ENCODE measurements around the gene HMX1.

Gene HMX1

DNA sequence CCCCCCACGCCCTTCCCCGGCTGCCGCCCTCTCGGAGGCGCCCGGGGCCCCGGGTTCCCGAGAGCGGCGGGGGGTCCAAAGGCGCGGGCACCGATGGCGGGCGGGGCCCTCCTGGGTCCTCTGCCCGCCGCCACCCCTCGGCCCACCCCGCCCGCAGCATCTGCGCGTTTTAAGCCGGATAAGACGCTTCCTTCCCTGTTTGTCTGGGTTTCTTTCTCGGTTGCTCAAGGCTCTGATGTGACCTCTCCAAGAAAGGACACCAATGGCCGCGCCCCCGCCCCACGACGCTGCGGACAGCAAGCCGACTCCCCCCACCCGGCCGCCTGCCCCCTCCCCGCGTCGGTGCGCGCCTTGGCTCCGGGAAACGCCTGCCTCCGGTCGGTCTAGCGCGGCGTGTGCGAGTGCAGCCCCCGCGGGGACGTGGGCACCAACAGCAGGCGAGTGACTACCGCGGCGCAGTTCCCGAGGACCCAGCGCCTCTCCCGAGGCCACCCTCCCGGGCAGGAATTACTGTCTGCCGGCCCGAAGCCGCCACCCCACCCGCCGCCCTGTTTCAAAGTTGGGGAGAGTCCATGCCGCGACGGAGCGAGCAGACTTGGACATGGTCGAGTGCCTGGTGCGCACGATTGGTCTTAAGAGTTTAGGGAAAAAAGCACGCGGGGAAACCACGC is 21.1 kb upstream of the HMX1 start:
- DNase-seq (ENCODE audit: low spot score), result no peak

GRCh38 chr4:8891646-8892555 is 20.3 kb upstream of the HMX1 start:
- DNase-seq (ENCODE audit: low spot score), result no peak

DNA sequence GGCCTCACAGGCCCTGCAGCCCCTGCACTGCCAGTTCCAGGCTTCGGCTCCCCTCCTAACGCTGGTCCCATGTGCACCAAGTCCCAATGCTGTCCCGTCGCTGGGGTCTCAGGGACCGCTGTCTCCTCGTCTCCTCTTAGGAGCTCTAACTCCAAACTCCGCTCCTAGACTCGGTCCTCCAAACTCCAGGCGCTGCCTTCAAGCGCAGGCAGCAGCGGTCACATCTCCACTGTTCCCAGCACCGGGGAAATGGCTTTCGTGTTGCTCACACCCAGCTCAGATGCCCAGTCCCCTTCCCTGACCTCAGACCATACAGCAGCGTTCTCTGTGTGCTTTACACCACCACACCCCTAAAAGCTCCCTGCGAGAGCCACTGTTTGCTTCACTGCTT is 19.6 kb upstream of the HMX1 start:
- no peak for DNase-seq (ENCODE audit: low spot score)

DNA sequence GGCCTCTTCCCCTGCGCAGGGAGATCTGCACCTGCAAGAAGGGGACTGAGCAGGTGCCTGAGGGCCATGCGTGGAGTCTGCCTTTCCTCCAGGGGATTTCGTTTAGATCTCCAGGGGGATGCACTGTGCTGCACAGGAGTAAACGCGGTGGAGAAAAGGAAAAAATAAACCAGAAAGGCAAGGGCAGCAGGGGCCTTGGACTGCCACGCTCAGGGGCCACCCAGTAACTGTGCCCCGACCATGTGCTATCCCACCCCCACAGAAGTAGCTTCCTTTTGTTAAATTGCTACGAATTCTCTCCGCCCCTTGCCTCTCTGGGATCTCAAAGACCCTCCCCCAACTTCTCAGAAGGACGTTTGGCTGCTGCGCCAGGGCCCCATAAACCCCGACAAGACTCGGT is 17.2 kb upstream of the HMX1 start:
- DNase-seq (ENCODE audit: low spot score), result no peak

DNA sequence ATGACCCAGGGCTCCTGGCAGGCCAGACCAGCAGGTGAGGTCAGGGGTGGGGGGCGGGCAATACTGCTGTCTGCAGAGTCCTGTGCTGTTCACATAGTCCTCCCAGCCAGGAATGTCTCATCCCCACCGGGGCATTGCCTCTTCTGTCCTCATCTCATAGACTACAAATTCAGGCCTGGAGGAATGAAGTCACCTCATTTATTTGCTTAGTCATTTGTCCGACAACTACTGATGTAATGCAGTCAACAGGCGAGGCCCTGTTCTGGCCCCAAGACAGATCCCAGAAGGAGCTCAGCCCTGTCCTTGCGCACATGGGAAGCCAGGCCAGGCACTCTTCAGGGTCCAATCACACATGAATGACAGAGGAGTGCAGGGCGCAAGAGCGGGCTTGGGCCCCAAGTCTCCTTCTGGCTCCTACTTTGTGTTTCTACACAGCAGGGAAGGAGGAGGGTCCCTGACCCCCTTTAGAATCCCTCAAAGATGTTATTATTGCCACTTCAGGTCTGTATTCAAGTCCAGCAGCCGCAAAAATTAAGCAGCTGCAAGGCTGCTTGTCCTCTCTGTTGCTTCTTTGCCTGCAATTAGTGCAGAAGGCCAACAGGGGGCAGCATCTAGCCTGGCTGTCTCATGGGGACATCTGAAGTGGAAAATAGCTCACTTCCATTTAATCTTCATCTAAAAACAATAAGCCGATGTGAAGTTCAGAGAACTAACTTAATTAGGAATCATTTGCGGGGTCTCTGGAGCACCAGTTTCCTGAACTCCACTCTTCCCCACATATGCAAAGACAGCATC is 15.2 kb upstream of the HMX1 start:
- DNase-seq (ENCODE audit: low spot score), result no peak

- peak; percentile 43 for DNase-seq (ENCODE audit: low spot score)
These were observed 10.6 kb upstream of the HMX1 start for GRCh38 chr4:8882239-8882638.

DNA sequence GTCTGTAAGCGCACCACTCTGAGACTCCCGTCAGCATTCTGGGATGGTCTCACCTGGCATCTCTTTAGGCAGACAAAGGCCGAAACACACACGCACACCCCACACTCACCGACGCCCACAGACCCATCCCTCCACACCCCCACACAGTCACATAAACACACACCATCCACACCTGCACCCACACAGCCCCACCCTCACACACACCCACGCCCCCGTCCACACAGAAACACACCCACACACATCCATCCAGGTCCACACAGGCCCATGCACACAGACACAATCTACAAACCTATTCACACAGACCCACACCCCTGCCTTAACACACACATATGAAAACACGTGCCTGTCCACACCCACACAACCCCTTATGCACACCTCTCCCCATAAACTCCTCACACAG is 9.2 kb upstream of the HMX1 start:
- DNase-seq (ENCODE audit: low spot score), result no peak

DNA sequence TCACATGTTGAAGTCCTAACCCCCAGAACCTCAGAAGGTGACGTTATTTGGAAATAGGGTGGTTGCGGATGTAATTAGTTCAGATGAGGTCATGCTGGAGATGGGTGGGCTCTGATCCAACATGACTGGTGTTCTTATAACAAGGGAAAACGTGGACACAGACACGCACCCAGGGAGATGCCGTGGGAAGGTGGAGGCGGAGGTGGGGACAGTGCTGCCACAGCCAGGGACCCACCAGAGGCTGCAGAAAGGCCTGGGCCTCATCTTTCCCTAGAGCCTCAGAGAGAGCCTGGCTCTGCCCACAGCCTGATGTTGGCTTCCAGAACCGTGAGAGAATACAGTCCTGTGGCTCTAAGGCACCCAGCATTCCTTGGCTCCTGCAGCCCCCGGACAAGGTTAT is 7.9 kb upstream of the HMX1 start:
- DNase-seq (ENCODE audit: low spot score), result no peak

- DNase-seq (ENCODE audit: low spot score), result no peak
These were observed 6.8 kb upstream of the HMX1 start for GRCh38 chr4:8878421-8878820.

GRCh38 chr4:8877780-8878040 is 6.1 kb upstream of the HMX1 start:
- no peak for DNase-seq (ENCODE audit: low spot score)

DNA sequence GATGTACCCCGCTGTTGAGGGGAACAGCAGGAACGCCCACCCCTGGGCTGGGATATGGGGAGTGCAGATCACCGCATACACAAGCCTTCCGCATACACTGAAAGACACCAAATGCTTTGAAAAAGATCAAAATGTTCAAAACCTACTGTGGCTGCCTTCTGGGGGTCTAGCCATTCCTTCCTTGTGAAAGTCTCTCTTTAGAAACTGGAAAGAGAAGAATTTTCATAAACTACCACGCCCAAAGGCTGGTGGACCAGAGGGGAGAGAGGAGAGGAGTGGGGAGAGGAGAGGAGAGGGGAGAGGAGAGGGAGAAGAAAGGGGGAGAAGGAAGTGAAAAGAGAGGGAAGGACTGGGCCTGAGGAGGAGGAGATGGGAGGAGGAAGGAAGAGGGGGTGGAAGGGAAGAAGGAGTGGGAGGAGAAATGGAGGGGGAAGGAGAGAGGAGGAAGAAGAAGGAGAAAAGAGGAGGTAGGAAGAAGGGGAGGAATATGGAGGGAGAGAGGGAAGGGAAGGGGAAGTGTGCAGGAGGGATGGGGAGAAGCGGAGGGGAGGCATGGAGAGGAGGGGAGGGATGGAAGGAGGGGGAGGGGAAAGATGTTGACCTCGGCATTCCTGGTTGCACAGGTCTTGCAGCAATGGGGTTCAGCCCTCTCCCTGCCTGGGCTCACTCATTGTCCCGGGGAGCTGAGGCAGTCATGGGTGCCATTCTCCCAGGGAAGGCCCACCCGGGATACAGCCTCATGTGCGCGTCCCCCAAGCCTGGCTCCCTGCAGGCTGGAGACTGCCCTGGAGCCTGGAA is 5.5 kb upstream of the HMX1 start:
- DNase-seq (ENCODE audit: low spot score), result no peak

DNA sequence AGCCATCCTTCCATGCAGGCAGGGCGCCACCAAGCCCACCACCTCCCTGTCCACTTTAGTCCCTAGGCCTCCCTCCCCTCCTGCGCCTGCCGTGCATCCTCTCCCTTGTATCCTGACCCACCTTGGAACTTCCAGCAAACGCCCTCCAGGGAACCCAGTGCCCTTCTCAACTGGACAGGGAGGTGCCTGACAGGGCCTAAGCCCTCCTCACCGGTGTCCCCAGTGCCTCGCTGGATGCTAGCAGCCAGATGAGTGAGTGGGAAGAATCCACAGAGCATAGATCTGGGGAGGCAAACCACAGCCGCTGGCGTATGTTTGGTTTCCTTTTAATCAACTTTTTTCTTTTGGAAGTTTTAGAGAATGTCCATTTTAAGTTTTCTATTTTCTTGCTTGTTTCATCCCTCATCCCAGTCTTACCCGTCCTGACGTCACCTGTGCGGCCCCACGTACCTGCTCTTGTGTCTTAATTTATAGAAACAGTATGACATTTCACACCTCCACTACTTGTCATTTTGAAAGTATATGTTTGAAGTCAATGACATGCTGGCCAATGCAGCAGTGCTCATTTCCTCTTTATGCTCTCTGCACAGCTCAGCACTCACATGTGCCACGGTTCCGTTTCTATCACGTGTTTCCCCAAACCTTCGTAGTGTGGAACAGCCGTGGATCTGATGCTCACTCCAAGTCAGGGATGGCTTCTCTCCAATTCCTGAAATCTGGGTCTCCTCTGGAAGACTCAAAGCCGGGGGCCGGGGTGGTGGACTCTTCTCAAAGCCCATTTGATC is 3.4 kb upstream of the HMX1 start:
- no peak for DNase-seq (ENCODE audit: low spot score)

DNA sequence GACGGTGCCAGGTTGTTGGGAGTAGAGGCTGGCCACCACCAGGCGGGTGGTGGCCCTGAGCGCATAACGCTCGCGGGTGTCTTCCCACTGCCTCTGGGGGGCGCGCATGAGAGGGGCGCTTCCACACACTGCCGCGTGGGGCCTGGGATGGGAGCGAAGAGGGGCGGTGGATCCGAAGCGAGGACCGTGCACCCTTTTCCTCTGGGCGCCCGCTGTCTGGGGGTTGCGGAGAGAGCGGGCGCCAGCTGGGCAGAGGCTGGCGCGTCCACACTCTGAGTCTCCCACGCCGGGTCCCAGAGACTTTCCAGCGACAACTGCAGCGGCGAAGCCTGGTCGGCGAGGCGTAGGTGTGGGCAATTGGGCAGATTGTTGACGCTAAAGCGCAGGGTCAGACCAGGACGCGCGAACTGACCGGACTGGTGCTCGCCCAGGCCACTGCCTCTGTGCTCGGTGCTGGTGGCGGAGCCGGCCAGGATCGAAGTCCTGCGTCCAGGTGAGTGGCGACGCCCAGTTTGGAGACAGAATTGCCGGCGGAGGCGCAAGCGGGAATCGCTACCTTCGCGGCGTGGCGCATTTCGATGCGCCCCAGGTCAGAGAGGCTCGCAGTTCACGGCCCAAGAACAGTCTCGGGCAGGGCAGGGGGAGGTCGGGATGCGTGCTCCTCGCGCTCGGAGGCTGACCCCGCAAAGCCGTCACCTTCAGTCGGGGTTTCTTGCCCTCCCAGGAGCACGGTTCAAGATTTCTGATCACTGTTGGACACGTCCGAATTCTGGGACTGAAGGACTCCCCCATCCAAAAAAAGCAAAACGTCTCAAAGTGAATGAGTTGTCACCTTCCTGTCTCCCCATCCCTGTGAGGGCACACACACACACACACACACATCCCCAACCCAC is 2.6 kb upstream of the HMX1 start:
- no peak for DNase-seq (ENCODE audit: low spot score)

DNA sequence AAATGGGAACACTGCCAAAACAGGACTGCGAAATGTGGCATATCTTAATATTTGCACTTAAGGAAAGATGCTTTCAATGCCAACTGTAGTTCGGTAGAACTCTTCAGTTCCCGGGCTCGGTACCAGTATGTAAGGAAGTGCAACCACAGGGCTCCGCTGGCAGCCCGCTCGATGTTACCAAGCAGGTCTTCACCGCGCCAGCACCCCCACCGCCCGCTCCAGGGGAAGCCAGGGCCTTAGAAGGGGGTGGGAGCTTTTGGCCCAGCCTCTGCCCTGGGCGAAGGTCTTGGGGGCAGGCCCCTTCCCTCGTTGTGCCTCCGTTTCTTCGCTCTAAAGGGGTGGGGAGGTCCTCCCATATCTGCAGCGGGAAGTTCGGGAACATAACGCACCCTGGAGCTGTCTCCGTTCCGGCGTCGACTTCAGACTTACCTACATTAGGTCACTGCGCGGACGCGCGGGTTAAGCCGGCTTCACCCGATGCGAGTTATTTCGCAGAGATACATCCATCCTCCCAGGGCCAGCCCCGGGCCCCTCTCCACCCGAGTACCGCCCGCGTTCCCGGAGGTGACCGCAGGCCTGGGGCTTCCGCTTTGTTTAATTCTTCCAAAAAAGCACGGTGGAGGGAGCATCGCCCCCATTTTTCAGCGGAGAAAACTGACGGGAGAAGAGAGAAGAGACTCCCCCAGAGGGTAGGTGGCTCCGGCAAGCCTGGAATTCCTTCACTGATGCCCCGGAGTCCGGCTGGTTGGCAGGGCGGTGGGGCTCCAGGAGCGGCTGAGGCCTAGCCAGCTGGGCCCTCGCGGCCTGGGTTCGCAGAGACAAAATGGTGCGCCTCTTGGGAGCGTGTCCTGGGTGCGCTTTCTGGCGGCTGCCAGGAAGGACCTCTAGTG is 1.0 kb upstream of the HMX1 start:
- no peak for DNase-seq (ENCODE audit: low spot score)

GRCh38 chr4:8870647-8871416 is 807 bp downstream of the HMX1 start:
- DNase-seq (ENCODE audit: low spot score), result no peak

DNA sequence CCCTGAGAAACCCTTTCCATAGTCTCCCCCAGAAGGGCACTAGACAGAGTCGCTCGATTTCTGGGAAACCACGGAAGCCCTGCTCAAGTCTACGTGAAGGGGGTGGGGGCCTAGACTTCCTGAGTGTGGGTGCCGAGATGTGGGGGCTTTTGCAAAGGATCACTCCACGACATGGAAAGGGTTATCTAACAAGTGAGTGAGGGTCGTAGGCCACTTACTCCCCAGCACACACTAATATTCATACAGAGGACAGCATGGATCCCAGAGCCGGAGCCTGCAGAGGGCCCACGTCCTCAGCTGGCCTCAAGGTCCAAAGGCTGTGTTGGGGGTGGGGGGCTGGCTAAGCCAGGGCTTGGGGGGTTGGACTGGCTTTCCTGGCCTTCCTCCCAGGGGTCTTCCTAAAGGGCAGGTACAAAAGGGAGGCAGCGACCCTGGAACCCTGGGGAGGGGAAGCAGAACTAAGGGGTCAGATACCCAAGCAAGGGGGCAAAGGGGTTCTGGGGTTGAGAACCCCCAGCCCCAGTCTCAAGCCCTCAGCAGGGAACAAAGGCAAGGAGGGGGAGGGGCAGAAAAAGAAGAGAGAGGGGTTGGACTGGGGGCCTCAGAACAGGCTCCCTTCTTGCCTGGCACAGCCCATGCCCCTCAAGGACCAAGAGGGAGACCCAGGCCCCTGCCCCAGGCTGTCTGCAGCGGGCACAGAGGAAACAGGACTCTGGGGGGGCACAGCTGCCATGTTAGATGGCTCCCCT is 1.6 kb downstream of the HMX1 start:
- DNase-seq (ENCODE audit: low spot score), result no peak

Data from SK-N-DZ (cell line).